ENCODE measurements around the gene COL19A1. TPM values are rescaled to one million over a fixed set of nuclear protein-coding genes. Genes with fewer than 3 reads are reported as not detected.

COL19A1 gene
- total RNA-seq, 2 donors from 2014 or later: 0.07 TPM; not detected in 1

GRCh38 chr6:70033781-70034180 lies 167.4 kb downstream of the COL19A1 start:
- H3K9me3 ChIP-seq: no peaks in the 10 kb centered on the region
- DNase-seq (ENCODE audit: low spot score): no peak
- H3K27me3 ChIP-seq (replicated peaks; ENCODE audit: insufficient read depth): no peaks in the 10 kb centered on the region
- H3K4me3 ChIP-seq: no peak overlapping the region
- no peaks in the 10 kb centered on the region for H3K36me3 ChIP-seq
- H3K4me1 ChIP-seq (ENCODE audit: control insufficient read depth in 1 of 2, low read depth in 2 of 2): no peaks in the 10 kb centered on the region
- no peak for TF ChIP-seq CTCF (IDR thresholded peaks at IDR 0.05)
- no peak for ATAC-seq (ENCODE audit: insufficient number of reproducible peaks, low FRiP score, low read depth)
- H3K27ac ChIP-seq: no peak overlapping the region

DNA sequence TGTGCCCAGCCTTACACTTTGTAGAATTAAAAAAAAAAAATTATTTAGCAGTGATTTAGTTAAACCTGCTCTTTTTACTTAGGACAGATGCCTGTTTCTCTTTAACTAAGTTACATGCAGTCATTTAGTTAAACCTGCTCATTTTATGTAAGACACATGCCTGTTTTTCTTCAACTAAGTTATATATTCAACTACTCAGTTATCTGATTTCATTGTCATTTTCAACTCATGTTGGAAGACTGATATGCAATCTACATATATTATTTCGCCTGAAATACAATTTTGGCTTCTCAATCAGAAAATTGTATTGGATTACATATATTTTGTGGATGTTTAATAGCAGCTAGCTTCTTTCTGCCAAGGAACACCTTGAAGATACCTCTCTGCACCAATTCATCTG lies 171.1 kb downstream of the COL19A1 start:
- ATAC-seq (ENCODE audit: insufficient number of reproducible peaks, low FRiP score, low read depth): no peak
- Histone ChIP-seq H3K27me3 (replicated peaks; ENCODE audit: insufficient read depth) (no peaks in the 10 kb centered on the region), H3K4me1 (ENCODE audit: control insufficient read depth in 1 of 2, low read depth in 2 of 2) (no peaks in the 10 kb centered on the region), H3K9me3 (no peaks in the 10 kb centered on the region), H3K4me3 (no peak overlapping the region), H3K27ac (no peak overlapping the region), H3K36me3 (no peaks in the 10 kb centered on the region)
- DNase-seq (ENCODE audit: low spot score): no peak
- TF ChIP-seq CTCF (IDR thresholded peaks at IDR 0.05): no peak

GRCh38 chr6:70040766-70041165 lies 174.4 kb downstream of the COL19A1 start:
- TF ChIP-seq CTCF (IDR thresholded peaks at IDR 0.05): no peak
- no peak for ATAC-seq (ENCODE audit: insufficient number of reproducible peaks, low FRiP score, low read depth)
- H3K27ac ChIP-seq: no peak overlapping the region

DNA sequence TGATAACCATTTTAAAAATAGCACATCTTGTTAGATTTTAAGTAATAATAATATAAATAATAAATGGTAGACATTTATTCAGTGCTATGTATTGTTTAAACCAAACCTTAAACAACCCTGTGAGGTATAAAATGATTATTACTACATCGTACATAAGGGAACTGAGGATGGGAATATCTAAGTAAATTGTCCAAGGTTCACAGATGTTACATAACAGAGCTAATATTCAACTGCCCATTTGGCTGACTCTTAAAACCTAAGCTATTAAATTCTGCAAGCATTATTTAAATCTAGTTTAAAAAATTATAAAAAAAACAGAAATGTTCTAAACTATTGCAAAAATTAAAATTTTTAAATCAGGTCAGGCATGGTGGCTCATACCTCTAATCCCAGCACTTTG lies 175.1 kb downstream of the COL19A1 start:
- no peak for DNase-seq (ENCODE audit: low spot score)
- no peak for TF ChIP-seq CTCF (IDR thresholded peaks at IDR 0.05)
- Histone ChIP-seq H3K27ac (no peak overlapping the region), H3K4me3 (no peak overlapping the region), H3K4me1 (ENCODE audit: control insufficient read depth in 1 of 2, low read depth in 2 of 2) (no peaks in the 10 kb centered on the region), H3K27me3 (replicated peaks; ENCODE audit: insufficient read depth) (no peaks in the 10 kb centered on the region), H3K9me3 (no peaks in the 10 kb centered on the region), H3K36me3 (no peaks in the 10 kb centered on the region)
- ATAC-seq (ENCODE audit: insufficient number of reproducible peaks, low FRiP score, low read depth): no peak

More at GRCh38 chr6:70040766-70041165, 174.4 kb downstream of the COL19A1 start:
- H3K27me3 ChIP-seq (replicated peaks; ENCODE audit: insufficient read depth): no peaks in the 10 kb centered on the region
- no peaks in the 10 kb centered on the region for H3K9me3 ChIP-seq
- H3K4me1 ChIP-seq (ENCODE audit: control insufficient read depth in 1 of 2, low read depth in 2 of 2): no peaks in the 10 kb centered on the region
- no peak overlapping the region for H3K4me3 ChIP-seq
- no peak for DNase-seq (ENCODE audit: low spot score)
- H3K36me3 ChIP-seq: no peaks in the 10 kb centered on the region

DNA sequence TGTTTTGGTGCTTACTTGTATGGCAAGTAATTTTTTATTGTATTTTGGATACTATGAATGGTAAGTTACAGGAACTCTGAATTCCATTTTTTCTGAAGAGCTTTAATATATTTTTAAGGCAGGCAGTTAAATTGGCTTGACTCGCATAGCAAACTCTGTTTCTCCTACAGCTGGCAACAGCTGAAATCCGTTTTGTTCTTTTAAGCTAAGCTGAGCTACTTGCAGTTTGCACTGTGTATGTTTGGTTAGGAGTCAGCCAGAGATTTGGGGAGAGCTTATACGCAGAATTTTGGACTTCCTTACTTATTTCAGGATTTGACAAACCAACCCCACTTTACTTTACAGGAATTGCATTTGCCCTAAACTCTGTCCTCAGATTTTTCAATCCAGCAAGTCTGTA lies 179.1 kb downstream of the COL19A1 start:
- no peaks in the 10 kb centered on the region for H3K9me3 ChIP-seq
- no peaks in the 10 kb centered on the region for H3K27me3 ChIP-seq (replicated peaks; ENCODE audit: insufficient read depth)
- no peak overlapping the region for H3K27ac ChIP-seq
- H3K4me1 ChIP-seq (ENCODE audit: control insufficient read depth in 1 of 2, low read depth in 2 of 2): no peaks in the 10 kb centered on the region
- ATAC-seq (ENCODE audit: insufficient number of reproducible peaks, low FRiP score, low read depth): no peak
- no peak for TF ChIP-seq CTCF (IDR thresholded peaks at IDR 0.05)
- H3K4me3 ChIP-seq: no peak overlapping the region
- no peak for DNase-seq (ENCODE audit: low spot score)
- no peaks in the 10 kb centered on the region for H3K36me3 ChIP-seq

Measured in thoracic aorta (tissue), 2 donors.